ENCODE measurements around the gene CSNK2A1.

DNA sequence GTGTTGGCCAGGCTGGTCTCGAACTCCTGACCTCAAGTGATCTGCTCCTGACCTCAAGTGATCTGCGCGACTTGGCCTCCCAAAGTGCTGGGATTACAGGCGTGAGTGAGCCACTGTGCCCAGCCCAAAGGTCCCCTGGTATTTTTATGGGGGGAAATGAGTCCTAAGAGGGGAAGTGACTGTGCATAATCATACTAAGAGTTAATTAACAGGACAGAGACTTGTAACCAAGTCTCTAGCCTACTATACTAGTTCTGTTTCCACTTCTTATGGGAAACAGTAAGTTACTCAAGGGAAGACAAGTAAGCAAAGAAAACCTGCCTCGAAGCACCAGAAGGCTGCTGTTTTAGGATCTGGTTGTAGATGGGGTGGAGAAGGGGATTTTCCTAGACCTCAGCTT, 38.6 kb upstream of the CSNK2A1 start:
- TF ChIP-seq, protein P1, sequence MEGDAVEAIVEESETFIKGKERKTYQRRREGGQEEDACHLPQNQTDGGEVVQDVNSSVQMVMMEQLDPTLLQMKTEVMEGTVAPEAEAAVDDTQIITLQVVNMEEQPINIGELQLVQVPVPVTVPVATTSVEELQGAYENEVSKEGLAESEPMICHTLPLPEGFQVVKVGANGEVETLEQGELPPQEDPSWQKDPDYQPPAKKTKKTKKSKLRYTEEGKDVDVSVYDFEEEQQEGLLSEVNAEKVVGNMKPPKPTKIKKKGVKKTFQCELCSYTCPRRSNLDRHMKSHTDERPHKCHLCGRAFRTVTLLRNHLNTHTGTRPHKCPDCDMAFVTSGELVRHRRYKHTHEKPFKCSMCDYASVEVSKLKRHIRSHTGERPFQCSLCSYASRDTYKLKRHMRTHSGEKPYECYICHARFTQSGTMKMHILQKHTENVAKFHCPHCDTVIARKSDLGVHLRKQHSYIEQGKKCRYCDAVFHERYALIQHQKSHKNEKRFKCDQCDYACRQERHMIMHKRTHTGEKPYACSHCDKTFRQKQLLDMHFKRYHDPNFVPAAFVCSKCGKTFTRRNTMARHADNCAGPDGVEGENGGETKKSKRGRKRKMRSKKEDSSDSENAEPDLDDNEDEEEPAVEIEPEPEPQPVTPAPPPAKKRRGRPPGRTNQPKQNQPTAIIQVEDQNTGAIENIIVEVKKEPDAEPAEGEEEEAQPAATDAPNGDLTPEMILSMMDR (IDR thresholded peaks at IDR 0.05), result no peak
- TF ChIP-seq ZFX (IDR thresholded peaks at IDR 0.05; ENCODE audit: borderline replicate concordance), result no peak

Data from 22Rv1 (cell line).